WTC11 (cell line): ENCODE measurements around the gene MFNG. TPM values are rescaled to one million over a fixed set of nuclear protein-coding genes. Genes with fewer than 3 reads are reported as not detected.

Experiments used
- ATAC-seq: fragments of 200-7000 bp; cut with Tn5 transposase; 2 replicates; pipeline ENCODE4 v1.10.0; 2021; ENCODE audit warnings: mild to moderate bottlenecking, moderate library complexity
- CTCF ChIA-PET: fragments of 300-600 bp; sonication (Branson Sonifier 250); formaldehyde crosslinking; loops from one replicate; lab custom pipeline; 2021; ENCODE audit warnings: antibody characterized with exemption; lab: Charles Lee
- POLR2A ChIA-PET: fragments of 350-600 bp; sonication (Branson Sonifier 250); formaldehyde crosslinking; loops from one replicate; lab custom pipeline; 2021; ENCODE audit warnings: antibody characterized with exemption; lab: Charles Lee
- DNase-seq: peaks from one replicate; pipeline ENCODE4 v3.0.0; 2021; ENCODE audit warnings: low spot score
- H3K27ac Mint-ChIP-seq: 2 replicates; pipeline ENCODE4 v1.8.0; 2021; ENCODE audit warnings: mixed read lengths
- H3K27me3 Mint-ChIP-seq: 2 replicates; pipeline ENCODE4 v1.8.0; 2021; ENCODE audit warnings: low read depth, mild to moderate bottlenecking, moderate library complexity, mixed read lengths
- H3K36me3 Mint-ChIP-seq: 2 replicates; pipeline ENCODE4 v1.8.0; 2021; ENCODE audit warnings: mixed read lengths
- H3K4me1 Mint-ChIP-seq: 2 replicates; pipeline ENCODE4 v1.8.0; 2022; ENCODE audit warnings: mixed read lengths
- H3K4me3 Mint-ChIP-seq: 2 replicates; pipeline ENCODE4 v1.8.0; 2021; ENCODE audit warnings: mild to moderate bottlenecking, moderate library complexity, mixed read lengths
- H3K9me3 Mint-ChIP-seq: 2 replicates; pipeline ENCODE4 v1.8.0; 2021; ENCODE audit warnings: mixed read lengths
- ATF2 ChIP-seq: sonication (generic); formaldehyde crosslinking; IDR thresholded peaks from 2 replicates; pipeline ENCODE4 v1.8.1; 2022; ENCODE audit warnings: low read depth, missing genetic modification reagents, borderline replicate concordance
- CTCF ChIP-seq: fragments of 200-600 bp; IDR thresholded peaks from 2 replicates; pipeline ENCODE4 v1.8.0; 2022; ENCODE audit warnings: antibody characterized with exemption
- E2F4 ChIP-seq: sonication (generic); formaldehyde crosslinking; IDR thresholded peaks from 2 replicates; pipeline ENCODE4 v1.8.1; 2022; ENCODE audit warnings: low read depth, mild to moderate bottlenecking, moderate library complexity, missing genetic modification reagents, borderline replicate concordance
- ETV6 ChIP-seq: sonication (generic); formaldehyde crosslinking; IDR thresholded peaks from 2 replicates; pipeline ENCODE4 v1.8.1; 2022; ENCODE audit warnings: mild to moderate bottlenecking, missing genetic modification reagents
- FOXJ3 ChIP-seq: sonication (generic); formaldehyde crosslinking; IDR thresholded peaks from 2 replicates; pipeline ENCODE4 v1.9.0; 2021; ENCODE audit warnings: missing genetic modification reagents, mild to moderate bottlenecking, borderline replicate concordance
- GRHL2 ChIP-seq: fragments of 250-450 bp; sonication (Bioruptor Pico); IDR thresholded peaks from 2 replicates; pipeline ENCODE4 v1.8.0; 2022; ENCODE audit warnings: mild to moderate bottlenecking, moderate library complexity; ENCODE audit not compliant: insufficient replicate concordance, severe bottlenecking
- HMGA2 ChIP-seq: fragments of 250-450 bp; sonication (Bioruptor Pico); IDR thresholded peaks from 2 replicates; pipeline ENCODE4 v1.4.0; 2021; ENCODE audit warnings: mild to moderate bottlenecking, moderate library complexity
- IRF1 ChIP-seq: sonication (generic); formaldehyde crosslinking; IDR thresholded peaks from 2 replicates; pipeline ENCODE4 v1.8.0; 2023; ENCODE audit warnings: missing genetic modification reagents
- IRF2 ChIP-seq: sonication (generic); formaldehyde crosslinking; IDR thresholded peaks from 2 replicates; pipeline ENCODE4 v1.8.0; 2022; ENCODE audit warnings: low read depth, missing genetic modification reagents, borderline replicate concordance
- NR1H2 ChIP-seq: sonication (generic); formaldehyde crosslinking; IDR thresholded peaks from 2 replicates; pipeline ENCODE4 v1.9.0; 2021; ENCODE audit warnings: mild to moderate bottlenecking, moderate library complexity, missing genetic modification reagents
- SP1 ChIP-seq: sonication (generic); formaldehyde crosslinking; conservative IDR thresholded peaks from 2 replicates; pipeline ENCODE4 v1.8.1; 2022; ENCODE audit warnings: missing genetic modification reagents
- TP53 ChIP-seq: sonication (generic); formaldehyde crosslinking; IDR thresholded peaks from 2 replicates; pipeline ENCODE4 v1.8.1; 2023; ENCODE audit warnings: mild to moderate bottlenecking, missing genetic modification reagents
- ZNF232 ChIP-seq: sonication (generic); formaldehyde crosslinking; IDR thresholded peaks from 2 replicates; pipeline ENCODE4 v1.8.0; 2022; ENCODE audit warnings: mild to moderate bottlenecking, missing genetic modification reagents
- ZNF423 ChIP-seq: fragments of 250-450 bp; sonication (Bioruptor Pico); IDR thresholded peaks from 2 replicates; pipeline ENCODE4 v2.1.2; 2022; ENCODE audit warnings: mild to moderate bottlenecking, moderate library complexity
- total RNA-seq: library from RNA; stranded (reverse); gene quantifications from 3 replicates; pipeline ENCODE4 v1.2.3, GENCODE V29; 2021
- TF ChIP-seq, protein P1 (sequence below): sonication (generic); formaldehyde crosslinking; IDR thresholded peaks from 2 replicates; pipeline ENCODE4 v1.8.1; 2022; ENCODE audit warnings: mild to moderate bottlenecking, missing genetic modification reagents, moderate library complexity, borderline replicate concordance
- TF ChIP-seq, protein P2 (sequence below): fragments of 250-450 bp; sonication (Bioruptor Pico); IDR thresholded peaks from 2 replicates; pipeline ENCODE4 v2.1.2; 2022; ENCODE audit warnings: mild to moderate bottlenecking, moderate library complexity
- TF ChIP-seq, protein P3 (sequence below): sonication (generic); formaldehyde crosslinking; IDR thresholded peaks from 2 replicates; pipeline ENCODE4 v1.8.1; 2022; ENCODE audit warnings: missing genetic modification reagents, borderline replicate concordance
- TF ChIP-seq, protein P4 (sequence below): fragments of 250-450 bp; sonication (Bioruptor Pico); IDR thresholded peaks from 2 replicates; pipeline ENCODE4 v1.9.0; 2021; ENCODE audit warnings: mild to moderate bottlenecking, borderline replicate concordance

The MFNG gene
- total RNA-seq, 1 experiment from 2014 or later = 3.2 TPM

DNA sequence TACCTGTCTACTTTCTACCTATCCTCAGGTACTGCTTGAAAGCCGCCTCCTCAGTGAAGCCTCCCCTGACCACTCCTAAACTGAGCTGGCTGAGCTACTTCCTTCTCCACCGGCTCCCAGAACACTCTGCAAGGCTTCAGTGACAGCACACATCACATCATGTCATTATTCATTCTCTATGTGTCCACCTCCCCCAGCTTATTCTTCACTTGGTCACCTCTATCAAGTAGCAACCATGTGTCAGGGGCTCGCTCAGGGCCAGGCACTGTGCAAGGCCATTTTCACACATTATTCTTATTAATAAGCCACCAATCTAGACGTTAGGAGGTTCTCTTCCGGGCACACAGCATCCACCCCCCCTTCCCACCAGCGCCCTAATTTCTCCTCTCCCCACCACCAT, 55.2 kb downstream of the MFNG start:
- ChIA-PET POLR2A (no interaction called here), CTCF (interaction anchor here (0.9 to 4.5 kb wide), 5 partner anchors 9 to 114 kb away, joined by 3 to 69 read pairs (median 7); no protein-coding TSS in a partner anchor)
- H3K27ac Mint-ChIP-seq = no peak overlapping the region
- TF ChIP-seq, protein P1, sequence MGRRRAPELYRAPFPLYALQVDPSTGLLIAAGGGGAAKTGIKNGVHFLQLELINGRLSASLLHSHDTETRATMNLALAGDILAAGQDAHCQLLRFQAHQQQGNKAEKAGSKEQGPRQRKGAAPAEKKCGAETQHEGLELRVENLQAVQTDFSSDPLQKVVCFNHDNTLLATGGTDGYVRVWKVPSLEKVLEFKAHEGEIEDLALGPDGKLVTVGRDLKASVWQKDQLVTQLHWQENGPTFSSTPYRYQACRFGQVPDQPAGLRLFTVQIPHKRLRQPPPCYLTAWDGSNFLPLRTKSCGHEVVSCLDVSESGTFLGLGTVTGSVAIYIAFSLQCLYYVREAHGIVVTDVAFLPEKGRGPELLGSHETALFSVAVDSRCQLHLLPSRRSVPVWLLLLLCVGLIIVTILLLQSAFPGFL = no peak
- TF ChIP-seq ETV6 (no peak), HMGA2 (no peak), IRF2 (CRISPR knock-in tag) (no peak), GRHL2 (CRISPR knock-in tag) (no peak), ATF2 (CRISPR knock-in tag) (no peak), ZNF423 (CRISPR knock-in tag) (no peak), SP1 (CRISPR knock-in tag) (no peak), E2F4 (CRISPR knock-in tag) (no peak), NR1H2 (CRISPR knock-in tag) (no peak), CTCF (no peak), ZNF232 (CRISPR knock-in tag) (no peak), FOXJ3 (CRISPR knock-in tag) (no peak), TP53 (CRISPR knock-in tag) (no peak), IRF1 (CRISPR knock-in tag) (no peak)
- TF ChIP-seq, protein P2, sequence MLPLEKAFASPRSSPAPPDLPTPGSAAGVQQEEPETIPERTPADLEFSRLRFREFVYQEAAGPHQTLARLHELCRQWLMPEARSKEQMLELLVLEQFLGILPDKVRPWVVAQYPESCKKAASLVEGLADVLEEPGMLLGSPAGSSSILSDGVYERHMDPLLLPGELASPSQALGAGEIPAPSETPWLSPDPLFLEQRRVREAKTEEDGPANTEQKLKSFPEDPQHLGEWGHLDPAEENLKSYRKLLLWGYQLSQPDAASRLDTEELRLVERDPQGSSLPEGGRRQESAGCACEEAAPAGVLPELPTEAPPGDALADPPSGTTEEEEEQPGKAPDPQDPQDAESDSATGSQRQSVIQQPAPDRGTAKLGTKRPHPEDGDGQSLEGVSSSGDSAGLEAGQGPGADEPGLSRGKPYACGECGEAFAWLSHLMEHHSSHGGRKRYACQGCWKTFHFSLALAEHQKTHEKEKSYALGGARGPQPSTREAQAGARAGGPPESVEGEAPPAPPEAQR (CRISPR knock-in tag) = no peak
- TF ChIP-seq, protein P3, sequence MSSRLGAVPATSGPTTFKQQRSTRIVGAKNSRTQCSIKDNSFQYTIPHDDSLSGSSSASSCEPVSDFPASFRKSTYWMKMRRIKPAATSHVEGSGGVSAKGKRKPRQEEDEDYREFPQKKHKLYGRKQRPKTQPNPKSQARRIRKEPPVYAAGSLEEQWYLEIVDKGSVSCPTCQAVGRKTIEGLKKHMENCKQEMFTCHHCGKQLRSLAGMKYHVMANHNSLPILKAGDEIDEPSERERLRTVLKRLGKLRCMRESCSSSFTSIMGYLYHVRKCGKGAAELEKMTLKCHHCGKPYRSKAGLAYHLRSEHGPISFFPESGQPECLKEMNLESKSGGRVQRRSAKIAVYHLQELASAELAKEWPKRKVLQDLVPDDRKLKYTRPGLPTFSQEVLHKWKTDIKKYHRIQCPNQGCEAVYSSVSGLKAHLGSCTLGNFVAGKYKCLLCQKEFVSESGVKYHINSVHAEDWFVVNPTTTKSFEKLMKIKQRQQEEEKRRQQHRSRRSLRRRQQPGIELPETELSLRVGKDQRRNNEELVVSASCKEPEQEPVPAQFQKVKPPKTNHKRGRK (CRISPR knock-in tag) = no peak
- TF ChIP-seq, protein P4, sequence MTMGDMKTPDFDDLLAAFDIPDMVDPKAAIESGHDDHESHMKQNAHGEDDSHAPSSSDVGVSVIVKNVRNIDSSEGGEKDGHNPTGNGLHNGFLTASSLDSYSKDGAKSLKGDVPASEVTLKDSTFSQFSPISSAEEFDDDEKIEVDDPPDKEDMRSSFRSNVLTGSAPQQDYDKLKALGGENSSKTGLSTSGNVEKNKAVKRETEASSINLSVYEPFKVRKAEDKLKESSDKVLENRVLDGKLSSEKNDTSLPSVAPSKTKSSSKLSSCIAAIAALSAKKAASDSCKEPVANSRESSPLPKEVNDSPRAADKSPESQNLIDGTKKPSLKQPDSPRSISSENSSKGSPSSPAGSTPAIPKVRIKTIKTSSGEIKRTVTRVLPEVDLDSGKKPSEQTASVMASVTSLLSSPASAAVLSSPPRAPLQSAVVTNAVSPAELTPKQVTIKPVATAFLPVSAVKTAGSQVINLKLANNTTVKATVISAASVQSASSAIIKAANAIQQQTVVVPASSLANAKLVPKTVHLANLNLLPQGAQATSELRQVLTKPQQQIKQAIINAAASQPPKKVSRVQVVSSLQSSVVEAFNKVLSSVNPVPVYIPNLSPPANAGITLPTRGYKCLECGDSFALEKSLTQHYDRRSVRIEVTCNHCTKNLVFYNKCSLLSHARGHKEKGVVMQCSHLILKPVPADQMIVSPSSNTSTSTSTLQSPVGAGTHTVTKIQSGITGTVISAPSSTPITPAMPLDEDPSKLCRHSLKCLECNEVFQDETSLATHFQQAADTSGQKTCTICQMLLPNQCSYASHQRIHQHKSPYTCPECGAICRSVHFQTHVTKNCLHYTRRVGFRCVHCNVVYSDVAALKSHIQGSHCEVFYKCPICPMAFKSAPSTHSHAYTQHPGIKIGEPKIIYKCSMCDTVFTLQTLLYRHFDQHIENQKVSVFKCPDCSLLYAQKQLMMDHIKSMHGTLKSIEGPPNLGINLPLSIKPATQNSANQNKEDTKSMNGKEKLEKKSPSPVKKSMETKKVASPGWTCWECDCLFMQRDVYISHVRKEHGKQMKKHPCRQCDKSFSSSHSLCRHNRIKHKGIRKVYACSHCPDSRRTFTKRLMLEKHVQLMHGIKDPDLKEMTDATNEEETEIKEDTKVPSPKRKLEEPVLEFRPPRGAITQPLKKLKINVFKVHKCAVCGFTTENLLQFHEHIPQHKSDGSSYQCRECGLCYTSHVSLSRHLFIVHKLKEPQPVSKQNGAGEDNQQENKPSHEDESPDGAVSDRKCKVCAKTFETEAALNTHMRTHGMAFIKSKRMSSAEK = no peak
- peaks cover 5% of the 10 kb centered on the region for H3K4me1 Mint-ChIP-seq
- no peaks in the 10 kb centered on the region for H3K36me3 Mint-ChIP-seq
- H3K27me3 Mint-ChIP-seq = peaks cover 29% of the 10 kb centered on the region
- 0 out of 2 replicates have a peak, but pooled peaks cover 4% of the 10 kb centered on the region for H3K9me3 Mint-ChIP-seq
- no peak overlapping the region for H3K4me3 Mint-ChIP-seq
- DNase-seq = no peak
- ATAC-seq = no peak
